Measurements from ENCODE around the gene SUN1.

Gene SUN1

DNA sequence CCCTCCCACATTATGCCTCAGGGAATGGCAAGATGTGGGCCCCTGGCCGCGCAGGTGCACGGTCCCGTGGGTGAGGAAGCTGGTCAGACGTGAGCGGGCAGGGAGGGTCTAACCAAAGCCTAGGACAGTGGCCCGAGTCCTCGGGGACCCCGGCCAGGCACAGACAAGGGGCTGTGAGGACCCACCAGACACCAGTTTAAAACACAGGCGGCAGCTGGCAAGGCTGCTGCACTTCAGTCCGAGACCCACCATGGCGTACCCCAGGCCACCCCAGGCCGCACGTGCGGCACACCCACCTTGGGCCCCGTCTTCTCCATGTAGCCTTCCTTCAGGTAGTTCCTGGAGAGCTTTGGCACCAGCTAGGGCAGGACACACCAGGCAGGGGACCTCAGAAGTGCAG, 67.5 kb downstream of the SUN1 start:
- ChIA-PET POLR2A (interaction anchor here (2.4 kb wide), 1 partner anchor 8 kb away, joined by 6 read pairs; no protein-coding TSS in a partner anchor), CTCF (no interaction called here)
- no peak for DNase-seq (ENCODE audit: low read depth, low spot score)
- no peak overlapping the region for H3K4me3 ChIP-seq (ENCODE audit: low read depth, low read length)
- TF ChIP-seq, protein P1, sequence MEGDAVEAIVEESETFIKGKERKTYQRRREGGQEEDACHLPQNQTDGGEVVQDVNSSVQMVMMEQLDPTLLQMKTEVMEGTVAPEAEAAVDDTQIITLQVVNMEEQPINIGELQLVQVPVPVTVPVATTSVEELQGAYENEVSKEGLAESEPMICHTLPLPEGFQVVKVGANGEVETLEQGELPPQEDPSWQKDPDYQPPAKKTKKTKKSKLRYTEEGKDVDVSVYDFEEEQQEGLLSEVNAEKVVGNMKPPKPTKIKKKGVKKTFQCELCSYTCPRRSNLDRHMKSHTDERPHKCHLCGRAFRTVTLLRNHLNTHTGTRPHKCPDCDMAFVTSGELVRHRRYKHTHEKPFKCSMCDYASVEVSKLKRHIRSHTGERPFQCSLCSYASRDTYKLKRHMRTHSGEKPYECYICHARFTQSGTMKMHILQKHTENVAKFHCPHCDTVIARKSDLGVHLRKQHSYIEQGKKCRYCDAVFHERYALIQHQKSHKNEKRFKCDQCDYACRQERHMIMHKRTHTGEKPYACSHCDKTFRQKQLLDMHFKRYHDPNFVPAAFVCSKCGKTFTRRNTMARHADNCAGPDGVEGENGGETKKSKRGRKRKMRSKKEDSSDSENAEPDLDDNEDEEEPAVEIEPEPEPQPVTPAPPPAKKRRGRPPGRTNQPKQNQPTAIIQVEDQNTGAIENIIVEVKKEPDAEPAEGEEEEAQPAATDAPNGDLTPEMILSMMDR (IDR thresholded peaks at IDR 0.05; ENCODE audit: insufficient read depth, low read length, missing control alignments), result no peak

DNA sequence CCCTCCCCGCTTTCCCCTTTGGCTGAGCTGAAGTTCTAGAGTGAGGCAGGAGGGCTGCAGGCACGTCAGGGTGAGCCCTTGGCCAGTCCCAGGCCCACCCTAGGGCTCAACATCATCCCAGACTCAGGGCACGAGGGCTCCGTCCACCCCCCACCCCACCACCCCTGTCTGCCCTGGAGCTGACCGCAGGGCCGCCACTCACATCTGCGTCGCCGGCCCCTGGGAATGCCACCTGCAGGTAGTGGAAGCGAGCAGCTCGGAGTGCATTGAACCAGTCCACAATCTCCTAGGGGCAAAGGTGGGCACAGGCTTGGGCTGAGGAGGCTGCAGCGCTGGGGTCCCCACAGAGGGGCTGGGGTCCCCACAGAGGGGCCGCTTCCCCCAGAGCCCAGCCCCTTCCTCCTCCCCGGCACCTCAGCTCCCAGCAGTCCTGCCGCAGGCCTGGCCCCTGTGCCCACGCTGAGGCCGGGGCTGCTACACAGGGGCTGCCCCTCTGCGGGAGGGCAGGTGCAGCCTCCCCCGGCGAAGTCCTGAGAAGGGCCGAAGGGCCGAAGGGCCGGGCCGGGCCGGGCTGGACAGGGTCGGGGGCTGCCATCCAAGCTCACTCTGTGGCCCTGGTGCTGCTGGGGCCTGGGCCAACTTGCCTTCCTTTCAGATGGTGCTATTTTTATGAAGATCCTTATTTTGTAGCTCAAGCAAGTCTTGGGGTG, 68.2 kb downstream of the SUN1 start:
- POLR2A ChIA-PET, result interaction anchor here (0.6 to 2.4 kb wide), 3 partner anchors 9 to 74 kb away, joined by 3 to 6 read pairs (median 5); no protein-coding TSS in a partner anchor
- TF ChIP-seq, protein P1 (IDR thresholded peaks at IDR 0.05; ENCODE audit: insufficient read depth, low read length, missing control alignments), result no peak
- DNase-seq (ENCODE audit: low read depth, low spot score), result no peak
- CTCF ChIA-PET, result interaction anchor here (1.7 kb wide), 1 partner anchor 27 kb away, joined by 6 read pairs; no protein-coding TSS in a partner anchor
- H3K4me3 ChIP-seq (ENCODE audit: low read depth, low read length), result no peak overlapping the region

DNA sequence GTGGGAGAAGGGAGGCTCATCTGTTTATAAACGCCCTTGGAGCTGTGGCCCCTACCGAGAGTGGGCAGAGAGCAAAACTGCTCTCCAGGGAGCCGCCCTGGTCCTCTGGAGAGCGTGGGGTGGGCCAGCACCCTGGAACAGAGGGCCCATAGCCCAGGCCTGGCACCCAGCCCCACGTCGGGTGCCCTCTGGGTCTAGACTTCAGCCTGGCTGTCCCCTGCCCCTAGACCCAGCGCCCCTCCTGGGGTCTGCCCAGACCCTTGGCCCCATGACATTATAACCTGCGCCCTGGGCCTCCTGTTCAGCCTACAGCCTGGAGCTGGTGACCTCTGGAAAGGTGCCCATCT, 68.7 kb downstream of the SUN1 start:
- H3K4me3 ChIP-seq (ENCODE audit: low read depth, low read length), result no peak overlapping the region
- no peak for DNase-seq (ENCODE audit: low read depth, low spot score)
- CTCF ChIA-PET, result interaction anchor here (1.7 kb wide), 1 partner anchor 28 kb away, joined by 6 read pairs; no protein-coding TSS in a partner anchor
- TF ChIP-seq, protein P1 (IDR thresholded peaks at IDR 0.05; ENCODE audit: insufficient read depth, low read length, missing control alignments), result no peak
- POLR2A ChIA-PET, result interaction anchor here (1.1 to 2.4 kb wide), 2 partner anchors 9 to 74 kb away, joined by 3 to 6 read pairs; no protein-coding TSS in a partner anchor

DNA sequence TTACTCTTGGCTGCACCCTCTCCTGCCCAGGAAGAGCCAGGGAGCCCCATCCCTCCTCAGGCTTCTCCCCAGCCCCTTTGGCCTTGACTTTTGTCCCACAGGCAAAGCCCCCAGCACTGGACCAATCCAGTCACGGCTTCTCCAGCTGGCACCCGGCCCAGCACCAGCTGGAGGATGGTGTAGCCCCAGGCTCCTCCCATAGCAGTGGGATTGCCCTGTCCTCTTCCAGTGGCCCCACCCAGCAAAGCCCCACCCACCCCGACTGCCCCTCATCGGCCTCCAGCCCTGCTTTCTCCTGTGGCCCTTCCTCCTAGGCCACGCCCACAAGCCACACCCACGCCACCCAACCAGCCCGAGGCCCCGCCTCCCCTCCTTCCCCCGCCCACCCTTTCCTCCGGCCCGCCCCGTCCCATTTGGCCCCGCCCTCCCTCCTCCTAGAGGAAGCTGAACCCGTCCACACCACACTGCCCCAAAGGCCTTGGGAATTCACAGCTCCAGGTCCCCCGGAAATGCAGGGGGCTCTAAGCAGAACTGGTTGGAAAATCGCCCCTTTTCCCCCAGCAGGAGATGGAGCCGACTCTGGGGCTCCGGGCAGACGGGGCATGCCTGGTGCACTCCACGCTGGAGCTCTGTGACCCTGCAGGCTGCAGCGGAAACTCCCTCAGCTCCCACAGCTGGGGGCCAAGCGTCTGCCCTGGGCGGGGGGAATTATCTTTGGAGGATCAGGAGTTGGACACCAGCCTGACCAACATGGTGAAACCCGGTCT, 69.3 kb downstream of the SUN1 start:
- H3K4me3 ChIP-seq (ENCODE audit: low read depth, low read length), result no peak overlapping the region
- ChIA-PET POLR2A (interaction anchor here (1.1 to 2.4 kb wide), 2 partner anchors 10 to 73 kb away, joined by 3 to 6 read pairs; no protein-coding TSS in a partner anchor), CTCF (interaction anchor here (1.7 kb wide), 1 partner anchor 28 kb away, joined by 6 read pairs; no protein-coding TSS in a partner anchor)
- TF ChIP-seq, protein P1 (IDR thresholded peaks at IDR 0.05; ENCODE audit: insufficient read depth, low read length, missing control alignments), result no peak
- no peak for DNase-seq (ENCODE audit: low read depth, low spot score)

DNA sequence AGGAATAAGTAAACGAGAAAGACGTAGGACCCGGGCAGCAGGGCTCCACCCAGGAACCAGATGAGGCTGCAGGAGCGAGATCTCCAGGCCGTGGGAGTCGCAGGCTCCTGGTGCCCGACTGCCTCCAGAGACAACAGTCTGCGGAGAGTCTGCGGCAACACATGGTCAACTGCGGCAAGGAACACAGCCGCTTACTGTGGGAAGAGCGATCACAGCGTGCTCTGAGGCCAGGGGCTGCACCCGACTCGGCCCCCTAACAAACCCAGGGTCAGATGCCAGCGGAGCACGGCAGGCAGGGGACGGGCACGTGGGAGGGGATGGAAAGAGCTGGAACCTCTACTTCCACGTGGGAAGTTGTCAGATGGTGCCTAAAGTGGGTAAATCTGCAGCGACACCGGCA, 70.7 kb downstream of the SUN1 start:
- H3K4me3 ChIP-seq (ENCODE audit: low read depth, low read length), result no peak overlapping the region
- TF ChIP-seq, protein P1 (IDR thresholded peaks at IDR 0.05; ENCODE audit: insufficient read depth, low read length, missing control alignments), result no peak
- ChIA-PET CTCF (no interaction called here), POLR2A (no interaction called here)
- no peak for DNase-seq (ENCODE audit: low read depth, low spot score)

Data from AG04449 (cell line).